HG02798 (cell line): ENCODE data around the gene GOLGA6C.
"Not testable (repeated sequence)": the region's sequence is repeated elsewhere in the genome, so short reads cannot be mapped to it uniquely, and the experiment has no call there.

Experiments
- ATAC-seq: cut with Tn5 transposase; IDR thresholded peaks from one replicate; pipeline ENCODE4 v1.9.1; 2021; ENCODE audit warnings: mild to moderate bottlenecking; ENCODE audit not compliant: unreplicated experiment, poor library complexity

The GOLGA6C gene

DNA sequence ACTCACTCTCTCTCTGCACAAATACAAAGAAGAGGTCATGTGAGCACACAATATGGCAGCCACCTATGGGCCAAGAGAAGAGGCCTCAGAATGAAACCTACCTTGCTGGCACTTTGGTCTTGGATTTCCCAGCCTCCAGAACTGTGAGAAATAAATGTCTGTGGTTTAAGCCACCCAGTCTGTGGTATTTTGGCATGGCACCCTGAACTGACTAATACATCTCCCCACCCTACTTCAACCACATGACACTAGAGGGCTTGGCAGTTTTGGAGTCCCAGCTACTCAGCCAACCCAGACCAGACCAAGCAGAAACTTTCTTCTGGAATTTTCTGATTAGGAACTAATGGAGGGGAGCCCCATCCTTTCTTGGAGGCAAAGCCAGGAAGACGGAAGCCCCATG is 54.4 kb downstream of the GOLGA6C start:
- ATAC-seq: not testable (repeated sequence)

DNA sequence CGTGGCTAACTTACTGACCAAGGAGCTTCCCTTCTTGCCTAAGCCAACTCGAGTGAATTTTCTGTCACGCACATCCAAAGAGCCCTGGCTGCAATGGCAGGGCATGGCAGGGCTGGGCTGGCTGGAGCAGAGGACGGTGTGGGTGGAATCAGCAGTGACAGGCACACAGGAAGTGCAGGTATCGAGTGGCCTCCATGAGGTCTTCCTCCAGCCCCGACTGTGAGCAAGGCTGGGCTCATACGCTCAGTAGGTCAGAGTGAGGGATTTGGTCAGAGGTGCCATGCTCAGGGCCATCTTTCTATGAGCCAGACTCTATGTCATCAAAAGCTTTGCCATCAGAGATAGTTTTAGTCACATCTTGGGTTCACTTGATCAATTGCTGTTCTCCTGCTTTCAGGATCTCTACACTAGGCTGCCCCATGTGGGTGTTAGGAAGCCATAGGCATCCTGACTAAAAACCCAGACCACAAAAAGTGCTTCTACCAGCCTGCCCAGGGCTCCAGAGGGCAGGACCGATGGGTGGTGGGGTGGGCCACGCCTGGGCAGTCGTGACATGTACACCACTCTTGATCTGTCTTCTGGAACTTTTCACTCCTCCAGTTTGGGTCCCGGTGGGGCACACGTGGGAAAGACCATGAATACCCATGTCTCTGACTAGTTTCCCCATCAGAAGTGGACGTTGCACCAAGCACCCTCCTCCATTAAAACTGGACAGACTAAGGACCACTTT is 55.1 kb downstream of the GOLGA6C start:
- ATAC-seq: no peak

DNA sequence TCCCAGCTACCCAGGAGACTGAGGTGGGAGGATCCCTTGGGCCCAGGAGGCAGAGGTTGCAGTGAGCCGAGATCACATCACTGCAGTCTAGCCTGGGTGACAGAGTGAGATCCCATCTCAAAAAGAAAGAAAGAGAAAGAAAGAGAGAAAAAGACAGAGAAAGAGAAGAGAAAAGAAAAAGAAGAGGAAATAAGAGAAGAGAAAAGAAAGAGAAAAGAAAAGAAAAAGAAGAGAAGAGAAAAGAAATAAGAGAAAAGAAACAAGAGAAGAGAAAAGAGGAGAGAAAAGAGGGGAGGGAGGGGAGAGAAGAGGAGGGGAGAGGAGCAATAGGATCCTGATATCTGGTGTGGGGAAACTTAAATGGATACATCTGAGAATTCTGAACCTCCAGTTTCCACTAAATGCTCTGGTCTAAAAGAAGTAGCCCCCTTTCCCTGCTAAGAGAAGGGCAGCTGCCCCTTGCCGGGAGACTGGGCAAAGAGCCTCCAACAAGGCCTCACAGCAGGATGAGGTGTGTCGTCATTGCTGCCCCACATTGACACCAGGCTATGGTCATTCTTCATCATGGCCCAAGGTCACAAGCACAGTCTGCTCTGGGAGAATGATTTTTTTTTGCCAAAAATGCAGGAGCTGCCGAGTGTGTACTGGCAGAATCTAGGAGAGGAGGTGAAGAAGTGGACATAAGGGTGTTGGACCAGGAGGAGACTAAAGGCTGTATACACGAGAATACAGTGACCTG is 56.6 kb downstream of the GOLGA6C start:
- ATAC-seq: no peak

DNA sequence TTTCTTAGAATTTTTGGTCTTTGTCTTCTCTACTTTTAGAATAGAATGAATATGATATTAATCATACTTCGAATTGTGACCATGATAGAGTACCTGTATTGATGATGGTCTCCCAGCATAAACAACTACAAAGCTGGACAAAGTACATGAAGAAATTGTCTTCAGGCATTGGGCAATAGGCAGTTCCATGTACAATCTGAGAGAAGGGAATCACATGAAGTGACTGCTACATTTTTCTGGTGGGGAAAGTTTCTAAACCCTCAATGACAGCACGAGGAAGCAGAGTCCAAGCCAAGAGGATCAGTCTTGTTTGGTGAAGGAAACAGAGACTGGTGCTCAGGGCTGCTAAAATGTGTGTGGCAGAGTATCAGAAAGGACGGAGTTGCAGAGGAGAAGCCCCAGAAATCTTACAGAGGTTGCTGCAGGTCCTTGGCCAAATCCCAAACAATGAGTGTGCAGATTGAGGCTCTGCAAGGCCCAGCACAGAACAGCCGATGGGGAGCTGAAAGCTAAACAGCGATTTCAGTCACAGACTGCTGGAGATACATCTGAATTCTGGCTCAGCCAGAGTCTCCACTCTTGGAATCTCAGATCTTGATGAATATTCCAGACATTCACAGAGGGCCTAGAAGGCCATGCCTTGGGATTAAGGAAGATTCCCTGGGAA is 61.2 kb downstream of the GOLGA6C start:
- not testable (repeated sequence) for ATAC-seq
